ENCODE results near the gene MRPL24. TPM values are rescaled to one million over a fixed set of nuclear protein-coding genes. Genes with fewer than 3 reads are reported as not detected.

MRPL24 gene
- total and polyA plus RNA-seq, 2 of the 4 experiments (the other 2 are of a cell fraction), result 68.8 to 99.5 TPM

DNA sequence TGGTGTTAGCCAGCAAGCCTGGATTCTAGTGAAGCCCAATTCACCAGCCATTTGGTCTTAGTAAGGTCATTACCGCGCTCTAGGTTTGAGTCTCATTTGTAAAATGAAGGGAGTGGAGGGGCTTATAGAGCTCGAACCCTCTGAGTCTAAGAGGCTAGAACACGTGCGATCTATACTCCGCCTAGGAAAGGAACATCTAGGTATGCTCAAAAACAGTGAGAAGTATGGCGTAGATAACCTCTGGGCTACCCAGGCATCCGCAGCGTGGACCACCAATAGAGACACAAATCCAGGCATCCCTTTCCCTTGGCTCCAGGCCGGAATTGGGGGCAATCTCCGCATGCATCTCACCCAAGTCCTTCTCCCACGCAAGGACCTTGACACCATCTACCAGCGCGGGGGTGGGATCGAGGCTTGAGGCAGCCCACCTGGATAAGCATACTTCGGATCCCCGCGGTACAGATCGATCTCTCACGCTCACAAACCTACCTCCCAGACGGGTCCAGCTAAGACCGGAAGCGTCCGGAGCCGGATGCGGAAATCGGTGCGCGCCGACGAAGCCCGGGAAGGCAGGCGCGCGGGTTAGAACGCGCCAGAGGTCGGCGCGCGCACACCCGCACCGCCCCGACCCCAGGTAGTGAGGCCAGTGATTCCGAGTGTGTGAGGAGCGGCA lies 12.8 kb downstream of the MRPL24 start, which contains the start of gene METTL25B:
TSS of gene METTL25B (plus strand) at position 544 of the 673 bp plus-strand sequence. CDS start 636 bp downstream, outside the sequence.
- Histone ChIP-seq H2BK120ac (ENCODE audit: low read depth, low read length) (peak within 1 kb of the TSS; percentile 60), H3K4me2 (ENCODE audit: low read depth, low read length) (peak within 1 kb of the TSS; percentile 98), H3K56ac (ENCODE audit: extremely low read depth, insufficient read depth, low read length) (peak within 1 kb of the TSS; percentile 92), H3K4me3 (ENCODE audit: insufficient read depth, low read depth, low read length) (peak within 1 kb of the TSS; percentile 60), H3K9me3 (ENCODE audit: control insufficient read depth, insufficient read depth, low read length) (no peaks in the 10 kb centered on the region), H3K4me1 (ENCODE audit: control insufficient read depth, insufficient read depth, low read length) (peaks cover 8% of the 10 kb centered on the region), H3K14ac (replicated peaks; ENCODE audit: low read depth, low read length) (peak within 1 kb of the TSS; percentile 99), H4K91ac (ENCODE audit: insufficient read depth, low read depth, low read length) (peak within 1 kb of the TSS; percentile 95), H2AFZ (replicated peaks; ENCODE audit: low read length, poor library complexity) (peak within 1 kb of the TSS; percentile 97), H4K5ac (ENCODE audit: low read depth, low read length) (peak within 1 kb of the TSS; percentile 90), H2BK20ac (ENCODE audit: low read depth, low read length) (no peak within 1 kb of the TSS; the same call in 1 of the 2 replicates), H2BK15ac (ENCODE audit: low read depth, low read length) (peak within 1 kb of the TSS; percentile 17; the same call in 1 of the 3 replicates), H4K20me1 (ENCODE audit: insufficient read depth, low read length) (peaks cover 36% of the 10 kb centered on the region), H3K27ac (ENCODE audit: insufficient read depth, low read length) (peak within 1 kb of the TSS; percentile 94), H4K8ac (ENCODE audit: low read depth in 2 of 2, low read length in 2 of 2) (peak within 1 kb of the TSS; percentile 98 to 99), H3K18ac (ENCODE audit: low read depth, low read length) (peak within 1 kb of the TSS; percentile 64), H3K36me3 (ENCODE audit: control insufficient read depth, insufficient read depth, low read length) (peaks cover 23% of the 10 kb centered on the region), H3K23ac (ENCODE audit: low read depth, low read length) (peak within 1 kb of the TSS; percentile 99), H3K4ac (ENCODE audit: low read depth, low read length) (peak within 1 kb of the TSS; percentile 99), H3K27me3 (ENCODE audit: control insufficient read depth, insufficient read depth, low read length) (no peaks in the 10 kb centered on the region), H2BK5ac (ENCODE audit: low read depth, low read length, poor library complexity, severe bottlenecking) (peak within 1 kb of the TSS; percentile 71), H3K79me1 (ENCODE audit: low read depth in 1 of 2, low read length in 2 of 2) (peaks cover 28 to 65% of the 10 kb centered on the region in 2 experiments), H3K9me1 (ENCODE audit: insufficient read depth, low read length) (peaks cover 8% of the 10 kb centered on the region; the same call in 1 of the 2 replicates), H3K9ac (ENCODE audit: low read depth, low read length) (peak within 1 kb of the TSS; percentile 98), H2AK9ac (replicated peaks; ENCODE audit: low read depth, low read length, poor library complexity) (peak within 1 kb of the TSS; percentile 98), H2AK5ac (ENCODE audit: low read depth, low read length) (peak within 1 kb of the TSS; percentile 98)
- in situ Hi-C loops (cut with MboI; ENCODE audit: low sequenced_read_pairs) (no loop called here), intact Hi-C loops (cut with micrococcal nuclease) (loop anchor here (2.0 to 10.0 kb wide), 3 partner anchors 39 to 223 kb away; partner anchors contain the start of genes LRRC71, MEF2D and PRCC), dilution Hi-C loops (cut with HindIII; ENCODE audit: low sequenced_read_pairs, unreplicated experiment) (no loop called here)
- DNase-seq, result peak; percentile 75
- no TSS peak for BruUV-seq (replicated peaks)
- TF ChIP-seq MAZ (IDR thresholded peaks at IDR 0.05; ENCODE audit: borderline replicate concordance, low read depth, low read length) (no peak), CEBPB (IDR thresholded peaks at IDR 0.05; ENCODE audit: low read depth, low read length) (no peak), RCOR1 (IDR thresholded peaks at IDR 0.05; ENCODE audit: insufficient replicate concordance, low read length) (no peak), NFE2L2 (IDR thresholded peaks at IDR 0.05; ENCODE audit: low read depth, low read length) (no peak), RFX5 (IDR thresholded peaks at IDR 0.05; ENCODE audit: low read depth, low read length) (no peak), POLR2A (IDR thresholded peaks at IDR 0.05; ENCODE audit: low read depth, low read length) (no peak), RAD21 (IDR thresholded peaks at IDR 0.05; ENCODE audit: low read length) (no peak), SMC3 (IDR thresholded peaks at IDR 0.05; ENCODE audit: low read depth, low read length) (no peak), BHLHE40 (IDR thresholded peaks at IDR 0.05; ENCODE audit: low read depth, low read length) (no peak)
- TF ChIP-seq, protein P1, sequence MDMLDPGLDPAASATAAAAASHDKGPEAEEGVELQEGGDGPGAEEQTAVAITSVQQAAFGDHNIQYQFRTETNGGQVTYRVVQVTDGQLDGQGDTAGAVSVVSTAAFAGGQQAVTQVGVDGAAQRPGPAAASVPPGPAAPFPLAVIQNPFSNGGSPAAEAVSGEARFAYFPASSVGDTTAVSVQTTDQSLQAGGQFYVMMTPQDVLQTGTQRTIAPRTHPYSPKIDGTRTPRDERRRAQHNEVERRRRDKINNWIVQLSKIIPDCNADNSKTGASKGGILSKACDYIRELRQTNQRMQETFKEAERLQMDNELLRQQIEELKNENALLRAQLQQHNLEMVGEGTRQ (IDR thresholded peaks at IDR 0.05; ENCODE audit: low read depth, low read length), result no peak
- POLR2A ChIA-PET (ENCODE audit: unreplicated experiment), result interaction anchor here (0.6 to 1.4 kb wide), 3 partner anchors 13 to 167 kb away, joined by 3 to 5 read pairs (median 3); partner anchors contain the start of gene MRPL24
- WGBS, 2 experiments (ENCODE audit: extremely low coverage in 2 of 2, insufficient read length in 1 of 2), result 0% methylated on average over 12 of the region's 46 CpGs; no CpG with 5 or more reads in 1 of the 2 experiments
- peak; percentile 77 for ATAC-seq (ENCODE audit: low read depth)
- CTCF ChIA-PET, result interaction anchor here (0.7 to 6.3 kb wide), 4 partner anchors 14 to 132 kb away, joined by 3 to 104 read pairs (median 23); partner anchors contain the start of gene NTRK1

All from IMR-90 (cell line).